Immature natural killer cell (primary cell): ENCODE data around the gene VGF. TPM values are rescaled to one million over a fixed set of nuclear protein-coding genes. Genes with fewer than 3 reads are reported as not detected.
A peak's percentile ranks its signal among the peaks of the same experiment; 100 is the strongest.
"Not testable (repeated sequence)": the region's sequence is repeated elsewhere in the genome, so short reads cannot be mapped to it uniquely, and the experiment has no call there.

ENCODE experiments used
- DNase-seq, 3 donors: peaks; one replicate each; pipeline ENCODE4 v3.0.0; 2022; ENCODE audit warnings: mixed read lengths in 1 of 3
- H3K27ac Mint-ChIP-seq, 6 donors: one replicate each; pipeline ENCODE4 v1.8.0; 2020; ENCODE audit warnings: mixed read lengths in 6 of 6, mild to moderate bottlenecking in 5 of 6, inconsistent platforms in 4 of 6, moderate library complexity in 3 of 6
- H3K27me3 Mint-ChIP-seq, 3 donors: one replicate each; pipeline ENCODE4 v1.8.0; 2020 to 2021; ENCODE audit warnings: low read depth in 3 of 3, mild to moderate bottlenecking in 3 of 3, mixed read lengths in 3 of 3, moderate library complexity in 3 of 3, inconsistent platforms in 1 of 3
- H3K36me3 Mint-ChIP-seq, 3 donors: one replicate each; pipeline ENCODE4 v1.8.0; 2020; ENCODE audit warnings: mixed read lengths in 3 of 3, inconsistent platforms in 2 of 3, mild to moderate bottlenecking in 2 of 3
- H3K4me1 Mint-ChIP-seq, 2 donors: one replicate each; pipeline ENCODE4 v1.8.0; 2020; ENCODE audit warnings: inconsistent platforms in 2 of 2, mild to moderate bottlenecking in 2 of 2, mixed read lengths in 2 of 2, moderate library complexity in 1 of 2
- H3K4me3 Mint-ChIP-seq, 5 donors: one replicate each; pipeline ENCODE4 v1.8.0; 2020; ENCODE audit warnings: mild to moderate bottlenecking in 5 of 5, mixed read lengths in 5 of 5, inconsistent platforms in 3 of 5, moderate library complexity in 3 of 5
- H3K9me3 Mint-ChIP-seq, 6 donors: one replicate each; pipeline ENCODE4 v1.8.0; 2020; ENCODE audit warnings: mild to moderate bottlenecking in 6 of 6, mixed read lengths in 6 of 6, inconsistent platforms in 4 of 6, moderate library complexity in 3 of 6
- polyA plus RNA-seq, 3 donors: library from polyadenylated mRNA; unstranded; fragments of 300-500 nt; fragmentation: Illumina TruSeq; gene quantifications; one replicate each; pipeline ENCODE4 v1.2.3, GENCODE V29; 2021

Gene VGF
- polyA plus RNA-seq: not detected

GRCh38 chr7:101165075-101165957, at the start of gene VGF:
Gene VGF (minus strand): TSS chr7:101165569. CDS start chr7:101164843, 726 bp downstream.
- peaks cover 0 to 7% (median 0%) of the 10 kb centered on the region in 6 donors for H3K9me3 Mint-ChIP-seq
- no peaks in the 10 kb centered on the region for H3K36me3 Mint-ChIP-seq
- H3K4me3 Mint-ChIP-seq: peak within 1 kb of the TSS; percentile 12 to 76 (median 66)
- H3K27ac Mint-ChIP-seq: peak within 1 kb of the TSS in 4 of 6 donors; percentile 4 to 61 (median 56)
- peak; percentile 86 to 90 (median 87) for DNase-seq
- H3K27me3 Mint-ChIP-seq: peaks cover 41 to 55% (median 54%) of the 10 kb centered on the region in 3 donors
- peaks cover 25 to 27% of the 10 kb centered on the region in 2 donors for H3K4me1 Mint-ChIP-seq

GRCh38 chr7:101212014-101212413, 46.6 kb upstream of the VGF start:
- Mint-ChIP-seq H3K27me3 (peaks cover 0 to 6% (median 4%) of the 10 kb centered on the region in 3 donors), H3K9me3 (no peaks in the 10 kb centered on the region), H3K36me3 (peaks cover 5 to 14% (median 6%) of the 10 kb centered on the region in 3 donors), H3K4me1 (peaks cover 11 to 16% of the 10 kb centered on the region in 2 donors), H3K27ac (no peak overlapping the region), H3K4me3 (no peak overlapping the region)
- DNase-seq: no peak

GRCh38 chr7:101211501-101211900, 46.1 kb upstream of the VGF start:
- no peak for DNase-seq
- Mint-ChIP-seq H3K27me3 (peaks cover 0 to 4% (median 0%) of the 10 kb centered on the region in 3 donors), H3K36me3 (peaks cover 5 to 14% (median 6%) of the 10 kb centered on the region in 3 donors), H3K4me1 (peaks cover 6 to 12% of the 10 kb centered on the region in 2 donors), H3K4me3 (no peak overlapping the region), H3K27ac (no peak overlapping the region), H3K9me3 (no peaks in the 10 kb centered on the region)

- no peak overlapping the region for H3K4me3 Mint-ChIP-seq
- H3K4me1 Mint-ChIP-seq: peaks cover 0 to 2% of the 10 kb centered on the region in 2 donors
- no peak overlapping the region for H3K27ac Mint-ChIP-seq
These were observed 44.8 kb upstream of the VGF start for GRCh38 chr7:101210143-101210542.

GRCh38 chr7:101208794-101209193, 43.4 kb upstream of the VGF start:
- DNase-seq: no peak
- Mint-ChIP-seq H3K4me3 (no peak overlapping the region), H3K27ac (peak overlapping the region in 1 of 6 donors; percentile 58), H3K36me3 (peaks cover 5 to 14% (median 6%) of the 10 kb centered on the region in 3 donors), H3K9me3 (no peaks in the 10 kb centered on the region), H3K27me3 (peaks cover 0 to 4% (median 1%) of the 10 kb centered on the region in 3 donors), H3K4me1 (peaks cover 0 to 1% of the 10 kb centered on the region in 2 donors)

More at GRCh38 chr7:101210143-101210542, 44.8 kb upstream of the VGF start:
- peaks cover 5 to 14% (median 6%) of the 10 kb centered on the region in 3 donors for H3K36me3 Mint-ChIP-seq
- H3K9me3 Mint-ChIP-seq: no peaks in the 10 kb centered on the region
- DNase-seq: no peak
- H3K27me3 Mint-ChIP-seq: peaks cover 0 to 6% (median 0%) of the 10 kb centered on the region in 3 donors

GRCh38 chr7:101207459-101207858, 42.1 kb upstream of the VGF start:
- H3K36me3 Mint-ChIP-seq: peaks cover 5 to 14% (median 6%) of the 10 kb centered on the region in 3 donors
- no peaks in the 10 kb centered on the region for H3K9me3 Mint-ChIP-seq
- no peak overlapping the region for H3K4me3 Mint-ChIP-seq
- peaks cover 0 to 10% (median 4%) of the 10 kb centered on the region in 3 donors for H3K27me3 Mint-ChIP-seq
- DNase-seq: no peak
- peak overlapping the region in 1 of 6 donors; percentile 40 for H3K27ac Mint-ChIP-seq
- peaks cover 0 to 1% of the 10 kb centered on the region in 2 donors for H3K4me1 Mint-ChIP-seq

- Mint-ChIP-seq H3K27ac (no peak overlapping the region), H3K9me3 (no peaks in the 10 kb centered on the region), H3K4me3 (no peak overlapping the region), H3K27me3 (peaks cover 0 to 10% (median 4%) of the 10 kb centered on the region in 3 donors), H3K4me1 (peaks cover 0 to 1% of the 10 kb centered on the region in 2 donors), H3K36me3 (peaks cover 5 to 14% (median 6%) of the 10 kb centered on the region in 3 donors)
- DNase-seq: no peak
These were observed 41.3 kb upstream of the VGF start for GRCh38 chr7:101206665-101207042.

- peaks cover 0 to 1% of the 10 kb centered on the region in 2 donors for H3K4me1 Mint-ChIP-seq
- H3K4me3 Mint-ChIP-seq: no peak overlapping the region
- peaks cover 2 to 10% (median 4%) of the 10 kb centered on the region in 3 donors for H3K27me3 Mint-ChIP-seq
- H3K27ac Mint-ChIP-seq: no peak overlapping the region
- peaks cover 5 to 14% (median 6%) of the 10 kb centered on the region in 3 donors for H3K36me3 Mint-ChIP-seq
- no peak for DNase-seq
- no peaks in the 10 kb centered on the region for H3K9me3 Mint-ChIP-seq
These were observed 40.7 kb upstream of the VGF start for GRCh38 chr7:101205901-101206664.

GRCh38 chr7:101203740-101204738, 38.7 kb upstream of the VGF start:
- H3K9me3 Mint-ChIP-seq, H3K36me3 Mint-ChIP-seq, H3K4me1 Mint-ChIP-seq, H3K4me3 Mint-ChIP-seq: not testable (repeated sequence)
- Mint-ChIP-seq H3K27ac (peak overlapping the region in 1 of 6 donors; percentile 28), H3K27me3 (peaks cover 4 to 12% (median 9%) of the 10 kb centered on the region in 3 donors)
- DNase-seq: peak in 1 of 3 donors; percentile 15

GRCh38 chr7:101202603-101202918, 37.2 kb upstream of the VGF start:
- Mint-ChIP-seq H3K4me3 (no peak overlapping the region), H3K9me3 (no peaks in the 10 kb centered on the region), H3K27ac (no peak overlapping the region), H3K27me3 (peaks cover 2 to 12% (median 11%) of the 10 kb centered on the region in 3 donors), H3K36me3 (peaks cover under 1% of the 10 kb centered on the region in 3 donors), H3K4me1 (no peaks in the 10 kb centered on the region)
- no peak for DNase-seq

GRCh38 chr7:101201695-101202602, 36.6 kb upstream of the VGF start:
- Mint-ChIP-seq H3K36me3 (no peaks in the 10 kb centered on the region), H3K9me3 (no peaks in the 10 kb centered on the region), H3K4me1 (no peaks in the 10 kb centered on the region), H3K4me3 (no peak overlapping the region), H3K27ac (no peak overlapping the region), H3K27me3 (peaks cover 2 to 14% (median 12%) of the 10 kb centered on the region in 3 donors)
- no peak for DNase-seq

GRCh38 chr7:101200862-101201599, 35.7 kb upstream of the VGF start, which contains the start of gene MOGAT3:
Gene MOGAT3 (minus strand): TSS chr7:101201036. CDS start chr7:101200854, 182 bp downstream.
- H3K36me3 Mint-ChIP-seq: no peaks in the 10 kb centered on the region
- no peak for DNase-seq
- H3K27me3 Mint-ChIP-seq: peaks cover 4 to 14% (median 12%) of the 10 kb centered on the region in 3 donors
- H3K9me3 Mint-ChIP-seq: no peaks in the 10 kb centered on the region
- H3K4me1 Mint-ChIP-seq: no peaks in the 10 kb centered on the region
- no peak within 1 kb of the TSS for H3K27ac Mint-ChIP-seq
- H3K4me3 Mint-ChIP-seq: no peak within 1 kb of the TSS
